ENCODE results near the gene CDK5R2.

CDK5R2 gene

GRCh38 chr2:218961651-218962570 lies 2.4 kb downstream of the CDK5R2 start:
- H3K4me3 ChIP-seq (ENCODE audit: low read depth, low read length), result no peak overlapping the region

GRCh38 chr2:218962859-218963492 lies 3.5 kb downstream of the CDK5R2 start:
- H3K4me3 ChIP-seq (ENCODE audit: low read depth, low read length), result peak overlapping the region; percentile 55

GRCh38 chr2:218963601-218964000 lies 4.1 kb downstream of the CDK5R2 start:
- H3K4me3 ChIP-seq (ENCODE audit: low read depth, low read length), result peak overlapping the region; percentile 55

GRCh38 chr2:218964041-218964771 lies 4.7 kb downstream of the CDK5R2 start:
- no peak overlapping the region for H3K4me3 ChIP-seq (ENCODE audit: low read depth, low read length)

- H3K4me3 ChIP-seq (ENCODE audit: low read depth, low read length), result no peak overlapping the region
Observed at GRCh38 chr2:218970894-218971293, 11.4 kb downstream of the CDK5R2 start.

- H3K4me3 ChIP-seq (ENCODE audit: low read depth, low read length), result no peak overlapping the region
Observed at GRCh38 chr2:218975060-218975777, 15.8 kb downstream of the CDK5R2 start.

- no peak overlapping the region for H3K4me3 ChIP-seq (ENCODE audit: low read depth, low read length)
Observed at GRCh38 chr2:218979846-218980734, 20.6 kb downstream of the CDK5R2 start.

GRCh38 chr2:218980735-218981389 lies 21.4 kb downstream of the CDK5R2 start:
- H3K4me3 ChIP-seq (ENCODE audit: low read depth, low read length), result no peak overlapping the region

- no peak overlapping the region for H3K4me3 ChIP-seq (ENCODE audit: low read depth, low read length)
Observed at GRCh38 chr2:218981390-218981880, 22.0 kb downstream of the CDK5R2 start.

GRCh38 chr2:218981881-218982585 lies 22.6 kb downstream of the CDK5R2 start:
- no peak overlapping the region for H3K4me3 ChIP-seq (ENCODE audit: low read depth, low read length)

GRCh38 chr2:218982586-218983262 lies 23.3 kb downstream of the CDK5R2 start:
- H3K4me3 ChIP-seq (ENCODE audit: low read depth, low read length), result no peak overlapping the region

- H3K4me3 ChIP-seq (ENCODE audit: low read depth, low read length), result no peak overlapping the region
Observed at GRCh38 chr2:218983263-218983933, 23.9 kb downstream of the CDK5R2 start.

- H3K4me3 ChIP-seq (ENCODE audit: low read depth, low read length), result no peak overlapping the region
Observed at GRCh38 chr2:218983934-218984238, 24.4 kb downstream of the CDK5R2 start.

GRCh38 chr2:218984239-218985020 lies 25.0 kb downstream of the CDK5R2 start:
- no peak overlapping the region for H3K4me3 ChIP-seq (ENCODE audit: low read depth, low read length)

- no peak within 1 kb of the TSS for H3K4me3 ChIP-seq (ENCODE audit: low read depth, low read length)
Observed at GRCh38 chr2:218985021-218985324, 25.5 kb downstream of the CDK5R2 start, which contains the start of gene FEV. TSS of gene FEV (minus strand) at chr2:218985184. CDS start at chr2:218985075, 109 bp downstream.

GRCh38 chr2:218985325-218986091 lies 26.0 kb downstream of the CDK5R2 start:
- no peak overlapping the region for H3K4me3 ChIP-seq (ENCODE audit: low read depth, low read length)
